ENCODE measurements around the gene MRPL43. TPM values are rescaled to one million over a fixed set of nuclear protein-coding genes. Genes with fewer than 3 reads are reported as not detected.

Gene MRPL43
- total RNA-seq, 2 donors from 2014 or later, result 47.3 to 52.0 TPM

DNA sequence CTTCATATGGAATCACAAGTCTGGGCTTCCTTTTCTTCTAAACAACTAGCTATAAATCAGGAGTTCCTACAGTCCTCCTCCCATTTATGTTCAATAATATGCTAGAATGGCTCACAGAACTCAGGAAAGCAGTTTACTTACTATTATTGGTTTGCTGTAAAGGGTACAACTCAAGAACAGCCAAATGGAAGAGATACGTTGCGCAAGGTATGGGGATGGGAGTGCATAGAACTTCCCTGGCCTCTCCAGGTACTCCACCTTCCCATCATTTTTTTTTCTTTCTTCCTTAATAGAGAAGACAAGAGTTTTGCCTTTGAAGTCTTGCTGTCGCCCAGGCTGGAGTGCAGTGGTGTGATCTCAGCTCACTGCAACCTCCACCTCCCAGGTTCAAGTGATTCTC, 45.1 kb downstream of the MRPL43 start:
- intact Hi-C loops (cut with DNase I), result no loop called here
- DNase-seq (no peak), ATAC-seq (no peak)

DNA sequence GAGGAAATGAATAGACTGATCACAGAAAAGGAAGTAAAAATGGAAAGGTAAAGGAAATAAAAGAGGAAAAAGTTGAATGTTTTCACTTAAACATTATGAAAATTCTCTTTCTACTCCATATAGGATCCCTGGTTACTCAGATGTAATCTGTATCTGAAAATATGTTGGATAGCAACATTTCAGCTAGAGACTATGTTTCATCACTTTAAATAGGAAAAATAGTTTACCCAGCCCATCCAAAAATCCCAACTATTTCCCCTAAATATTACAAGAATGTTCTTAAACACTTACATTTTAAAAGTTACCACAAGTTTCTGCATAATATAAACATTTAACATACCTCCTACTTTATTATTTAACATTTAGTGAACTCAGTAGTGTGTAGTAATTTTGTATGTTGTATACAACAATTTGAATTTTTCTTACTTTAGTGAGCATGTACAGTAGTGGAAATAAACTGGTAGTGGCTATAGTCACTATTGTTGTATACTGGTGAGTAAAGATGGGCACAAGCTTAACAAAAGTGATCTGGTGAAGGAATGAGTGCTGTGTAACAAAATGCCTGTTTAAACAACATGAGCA, 47.4 kb downstream of the MRPL43 start:
- DNase-seq (no peak), ATAC-seq (no peak)
- intact Hi-C loops (cut with DNase I), result no loop called here

Small RNA genes lying within 50 kb of the gene (microRNA-seq; reads per million reads assigned to microRNA genes)
- gene MIR608, result 0 reads per million in 2 donors

Other genes starting within 250 kb of the MRPL43 start
- not detected for gene PAX2, start 241.9 kb downstream of the MRPL43 start, total RNA-seq
- gene SLF2, start 74.5 kb downstream of the MRPL43 start, total RNA-seq, result 10 to 100 TPM; 18.0 to 19.3 TPM
- gene SEMA4G, start 18.0 kb downstream of the MRPL43 start, total RNA-seq, result 1 to 10 TPM; 2.4 to 2.7 TPM
- gene TWNK, start within 50 bp of the MRPL43 start, total RNA-seq, result 1 to 10 TPM; 4.8 to 6.5 TPM
- gene LZTS2, start 12.3 kb upstream of the MRPL43 start, total RNA-seq, result 10 to 100 TPM; 43.9 to 47.7 TPM
- under 1 TPM; 0.44 to 0.50 TPM for gene PDZD7, start 43.6 kb upstream of the MRPL43 start, total RNA-seq
- 10 to 100 TPM; 22.8 to 28.9 TPM for gene SFXN3, start 43.7 kb upstream of the MRPL43 start, total RNA-seq
- gene KAZALD1, start 74.5 kb upstream of the MRPL43 start, total RNA-seq, result 1 to 10 TPM; 7.1 to 7.2 TPM
- gene TLX1, start 143.8 kb upstream of the MRPL43 start, total RNA-seq, result under 1 TPM in 1 of 2 donors, not detected in 1; 0.21 TPM
- not detected for gene LBX1, start 242.0 kb upstream of the MRPL43 start, total RNA-seq